OCI-LY7 (cell line): ENCODE results near the gene CRHR2. TPM values are rescaled to one million over a fixed set of nuclear protein-coding genes. Genes with fewer than 3 reads are reported as not detected.

ENCODE experiments used
- BruUV-seq: library from RNA; stranded (reverse); fragments of 400-500 nt; replicated peaks from 2 replicates; lab custom pipeline; 2021; lab: Mats Ljungman, UMichigan
- CTCF ChIA-PET: fragments of 300-600 bp; sonication (Branson Sonifier 250); formaldehyde crosslinking; loops from one replicate; lab custom pipeline; 2022; ENCODE audit warnings: antibody characterized with exemption; ENCODE audit not compliant: unreplicated experiment; lab: Charles Lee
- POLR2A ChIA-PET: fragments of 300-600 bp; sonication (Branson Sonifier 250); formaldehyde crosslinking; loops from one replicate; lab custom pipeline; 2022; ENCODE audit warnings: antibody characterized with exemption; lab: Charles Lee
- DNase-seq: peaks from one replicate; pipeline ENCODE4 v3.0.0-alpha.2; 2015; ENCODE audit warnings: low spot score
- H2AFZ ChIP-seq: fragments of 200-600 bp; sonication (generic), shearing (Covaris generic); 2 replicates; pipeline ENCODE4 v1.6.1; 2014; ENCODE audit warnings: mild to moderate bottlenecking, antibody characterized with exemption, low read length, moderate library complexity
- H3K27ac ChIP-seq: fragments of 200-600 bp; sonication (generic); 2 replicates; pipeline ENCODE4 v1.5.1; 2014; ENCODE audit warnings: mixed run types, low read depth, mild to moderate bottlenecking, moderate library complexity, low read length, inconsistent platforms; ENCODE audit not compliant: poor library complexity, severe bottlenecking
- H3K36me3 ChIP-seq: fragments of 200-600 bp; sonication (generic); 2 replicates; pipeline ENCODE4 v1.6.1; 2014; ENCODE audit warnings: mild to moderate bottlenecking, antibody characterized with exemption, low read length, moderate library complexity, mixed read lengths; ENCODE audit not compliant: insufficient read depth
- H3K4me1 ChIP-seq: fragments of 200-600 bp; sonication (generic); 2 replicates; pipeline ENCODE4 v1.5.1; 2014; ENCODE audit warnings: mild to moderate bottlenecking, low read length; ENCODE audit not compliant: insufficient read depth, poor library complexity, severe bottlenecking
- H3K4me2 ChIP-seq: fragments of 200-600 bp; sonication (generic); 2 replicates; pipeline ENCODE4 v1.6.1; 2014; ENCODE audit warnings: mild to moderate bottlenecking, low read length
- H3K4me3 ChIP-seq: fragments of 200-600 bp; sonication (generic); 2 replicates; pipeline ENCODE4 v1.5.1; 2014; ENCODE audit warnings: mild to moderate bottlenecking, low read depth, low read length; ENCODE audit not compliant: poor library complexity, severe bottlenecking
- H3K79me2 ChIP-seq: fragments of 200-600 bp; sonication (generic); 2 replicates; pipeline ENCODE4 v1.6.1; 2016; ENCODE audit warnings: low read depth, mild to moderate bottlenecking, low read length, moderate library complexity, mixed read lengths; ENCODE audit not compliant: insufficient read depth
- H3K9me2 ChIP-seq: fragments of 200-600 bp; sonication (generic); 2 replicates; pipeline ENCODE4 v1.6.1; 2016; ENCODE audit warnings: mild to moderate bottlenecking, low read length, mixed read lengths; ENCODE audit not compliant: insufficient read depth
- H3K9me3 ChIP-seq: fragments of 200-600 bp; sonication (generic); 2 replicates; pipeline ENCODE4 v1.6.1; 2014; ENCODE audit warnings: mild to moderate bottlenecking, mixed run types, low read length, mixed read lengths
- H4K20me1 ChIP-seq: fragments of 200-600 bp; sonication (generic); 2 replicates; pipeline ENCODE4 v1.6.1; 2014; ENCODE audit warnings: mild to moderate bottlenecking, antibody characterized with exemption, low read length, moderate library complexity, mixed read lengths; ENCODE audit not compliant: insufficient read depth
- EZH2phosphoT487 ChIP-seq: fragments of 200-600 bp; sonication (generic); IDR thresholded peaks from 2 replicates; pipeline ENCODE4 v1.6.1; 2018; ENCODE audit warnings: low read depth, borderline replicate concordance, mild to moderate bottlenecking, mixed run types, antibody characterized with exemption, low read length, moderate library complexity, mixed read lengths
- intact Hi-C: fragments of 100-400 bp; cut with micrococcal nuclease; formaldehyde crosslinking; loops from one replicate; pipeline ENCODE4 v1.10.0; 2022; ENCODE audit not compliant: unreplicated experiment
- total RNA-seq, 2 experiments: library from RNA; depleted of rRNA in 1 of 2; stranded (reverse); fragments of >200 nt in 1 of 2; shearing (Covaris generic) in 1 of 2; gene quantifications; 2 replicates each; pipeline ENCODE4 v1.2.3, GENCODE V29; 2014 to 2022
- TF ChIP-seq, protein P1 (sequence below): fragments of 200-600 bp; sonication (generic); conservative IDR thresholded peaks from 2 replicates; pipeline ENCODE4 v1.5.1; 2014; ENCODE audit warnings: mild to moderate bottlenecking, antibody characterized with exemption, low read length, moderate library complexity, mixed read lengths

The CRHR2 gene
- total RNA-seq, 2 experiments from 2014 or later, result not detected

DNA sequence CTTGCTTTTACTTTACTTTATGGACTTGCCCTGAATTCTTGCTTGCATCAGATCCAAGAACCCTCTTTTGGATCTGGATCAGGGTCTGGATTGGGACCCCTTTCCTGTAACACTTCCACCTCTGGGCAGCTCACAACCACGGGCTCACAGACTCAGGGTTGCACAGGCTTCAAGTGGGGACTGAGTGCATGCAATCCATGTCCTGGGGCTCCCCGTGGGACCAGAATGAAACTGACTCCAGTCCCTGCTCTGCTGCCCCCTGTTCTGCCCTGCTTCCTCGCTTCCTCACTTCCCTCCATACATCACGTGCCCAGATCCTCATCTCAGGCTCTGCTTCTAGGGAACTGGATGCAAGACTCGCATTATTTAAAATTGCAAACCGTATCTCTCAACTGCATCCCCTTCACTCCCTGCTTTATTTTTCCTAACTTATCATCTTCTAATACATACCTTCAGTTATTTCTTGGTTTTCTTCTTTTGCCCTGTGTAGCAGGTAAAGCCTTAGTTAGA is 46.4 kb upstream of the CRHR2 start:
- Histone ChIP-seq H3K9me3 (no peaks in the 10 kb centered on the region), H3K9me2 (no peaks in the 10 kb centered on the region), H4K20me1 (no peaks in the 10 kb centered on the region), H3K4me2 (no peak overlapping the region), H3K4me1 (peaks cover 27% of the 10 kb centered on the region), H3K4me3 (no peak overlapping the region), H3K79me2 (no peaks in the 10 kb centered on the region), H3K36me3 (no peaks in the 10 kb centered on the region), H3K27ac (no peak overlapping the region), H2AFZ (no peak overlapping the region; the same call in 1 of the 2 replicates)
- intact Hi-C loops, result no loop called here
- TF ChIP-seq EZH2phosphoT487, result no peak
- TF ChIP-seq, protein P1, sequence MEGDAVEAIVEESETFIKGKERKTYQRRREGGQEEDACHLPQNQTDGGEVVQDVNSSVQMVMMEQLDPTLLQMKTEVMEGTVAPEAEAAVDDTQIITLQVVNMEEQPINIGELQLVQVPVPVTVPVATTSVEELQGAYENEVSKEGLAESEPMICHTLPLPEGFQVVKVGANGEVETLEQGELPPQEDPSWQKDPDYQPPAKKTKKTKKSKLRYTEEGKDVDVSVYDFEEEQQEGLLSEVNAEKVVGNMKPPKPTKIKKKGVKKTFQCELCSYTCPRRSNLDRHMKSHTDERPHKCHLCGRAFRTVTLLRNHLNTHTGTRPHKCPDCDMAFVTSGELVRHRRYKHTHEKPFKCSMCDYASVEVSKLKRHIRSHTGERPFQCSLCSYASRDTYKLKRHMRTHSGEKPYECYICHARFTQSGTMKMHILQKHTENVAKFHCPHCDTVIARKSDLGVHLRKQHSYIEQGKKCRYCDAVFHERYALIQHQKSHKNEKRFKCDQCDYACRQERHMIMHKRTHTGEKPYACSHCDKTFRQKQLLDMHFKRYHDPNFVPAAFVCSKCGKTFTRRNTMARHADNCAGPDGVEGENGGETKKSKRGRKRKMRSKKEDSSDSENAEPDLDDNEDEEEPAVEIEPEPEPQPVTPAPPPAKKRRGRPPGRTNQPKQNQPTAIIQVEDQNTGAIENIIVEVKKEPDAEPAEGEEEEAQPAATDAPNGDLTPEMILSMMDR, result no peak
- ChIA-PET POLR2A (interaction anchor here (0.6 kb wide), 1 partner anchor 19 kb away, joined by 3 read pairs; no protein-coding TSS in a partner anchor), CTCF (no interaction called here)
- no peak for DNase-seq
- no TSS peak for BruUV-seq

DNA sequence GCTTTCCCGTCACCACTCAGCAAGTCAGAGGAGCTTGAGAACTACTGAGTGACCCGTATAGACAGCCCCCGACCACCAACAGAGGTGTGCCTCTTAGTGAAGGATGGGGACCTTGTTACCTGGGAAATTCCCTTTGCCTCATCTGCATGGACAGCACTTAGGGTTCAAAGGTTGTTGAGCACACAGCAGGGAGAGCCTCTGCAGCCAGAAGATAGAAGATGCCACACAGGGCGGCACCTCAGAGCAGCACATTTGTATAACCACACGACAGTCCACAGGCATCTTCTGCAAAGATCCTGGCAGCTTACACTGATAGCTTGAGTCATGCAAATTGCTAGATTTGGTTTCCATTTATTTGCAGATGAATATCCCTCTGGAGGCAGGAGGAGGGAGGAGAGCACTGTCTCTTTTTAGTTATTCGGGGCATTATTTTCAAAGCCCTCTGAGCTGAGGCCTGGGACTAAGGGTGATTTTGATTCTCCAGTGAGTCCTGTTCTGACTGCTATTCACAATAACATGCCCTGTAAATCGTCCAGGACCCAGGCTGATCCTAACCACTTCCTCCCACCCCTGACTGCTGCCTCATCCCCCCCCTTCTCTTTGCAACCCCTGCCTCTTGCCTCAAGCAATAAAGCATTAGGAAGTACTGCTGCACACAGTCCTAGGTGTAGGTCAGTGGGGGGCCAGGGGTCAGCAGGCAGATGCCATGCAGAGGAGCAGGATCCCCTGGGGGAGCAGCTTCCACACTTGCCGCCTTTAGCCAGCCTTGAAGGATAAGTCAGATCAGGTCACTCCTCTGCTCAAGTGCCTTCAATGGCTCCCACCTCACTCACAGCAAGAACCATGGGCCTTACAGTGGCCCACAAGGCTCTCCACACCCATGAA is 45.0 kb upstream of the CRHR2 start:
- H3K9me2 ChIP-seq, result no peaks in the 10 kb centered on the region
- no TSS peak for BruUV-seq
- H3K9me3 ChIP-seq, result no peaks in the 10 kb centered on the region
- H2AFZ ChIP-seq, result peak overlapping the region; percentile 95
- no peaks in the 10 kb centered on the region for H3K36me3 ChIP-seq
- peak; percentile 73 for DNase-seq
- intact Hi-C loops, result loop anchor here (2.0 kb wide), 2 partner anchors 131 to 451 kb away; no protein-coding TSS in a partner anchor
- peaks cover 27% of the 10 kb centered on the region for H3K4me1 ChIP-seq
- H4K20me1 ChIP-seq, result no peaks in the 10 kb centered on the region
- peak overlapping the region; percentile 63 for H3K4me3 ChIP-seq
- H3K27ac ChIP-seq, result peak overlapping the region; percentile 58
- ChIA-PET POLR2A (interaction anchor here (0.8 to 1.5 kb wide), 3 partner anchors 8 to 69 kb away, joined by 3 to 4 read pairs (median 4); no protein-coding TSS in a partner anchor), CTCF (interaction anchor here (0.6 kb wide), 2 partner anchors 24 to 159 kb away, joined by 3 to 4 read pairs; no protein-coding TSS in a partner anchor)
- peak overlapping the region; percentile 72 for H3K4me2 ChIP-seq
- TF ChIP-seq EZH2phosphoT487, result no peak
- no peaks in the 10 kb centered on the region for H3K79me2 ChIP-seq

DNA sequence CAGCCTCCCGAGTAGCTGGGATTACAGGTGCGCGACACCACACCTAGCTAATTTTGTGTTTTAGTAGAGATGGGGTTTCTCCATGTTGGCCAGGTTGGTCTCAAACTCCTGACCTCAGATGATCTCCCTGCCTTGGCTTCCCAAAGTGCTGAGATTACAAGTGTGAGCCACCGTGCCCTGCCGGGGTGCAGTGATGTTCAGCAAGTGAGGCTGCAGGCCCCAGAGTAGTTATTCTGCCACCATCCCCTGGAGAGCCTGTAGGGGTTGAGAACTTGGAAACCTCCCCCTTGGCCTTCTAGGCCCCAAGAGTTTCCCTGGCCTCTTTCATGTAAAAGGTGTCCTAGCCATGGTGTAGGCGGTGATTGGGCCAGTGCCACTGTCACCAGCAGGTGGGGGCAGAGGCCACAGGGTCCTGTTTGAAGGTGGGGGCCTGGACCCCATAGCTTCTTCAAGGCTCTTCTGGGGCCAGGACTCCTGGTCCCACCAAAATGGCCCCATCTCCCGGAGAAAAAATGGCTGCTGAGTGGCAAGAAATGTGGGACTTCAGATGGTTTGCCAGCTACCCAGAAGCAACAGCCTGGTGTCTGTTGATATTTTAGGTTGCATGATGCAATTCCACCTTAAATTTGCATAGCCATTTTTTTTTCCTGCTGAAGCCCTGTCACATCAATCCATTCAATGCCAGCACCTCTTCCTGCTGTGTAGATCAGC is 44.2 kb upstream of the CRHR2 start:
- no peaks in the 10 kb centered on the region for H4K20me1 ChIP-seq
- H3K9me2 ChIP-seq, result no peaks in the 10 kb centered on the region
- POLR2A ChIA-PET, result interaction anchor here (0.7 to 1.5 kb wide), 4 partner anchors 9 to 177 kb away, joined by 3 to 4 read pairs (median 4); no protein-coding TSS in a partner anchor
- H3K9me3 ChIP-seq, result no peaks in the 10 kb centered on the region
- TF ChIP-seq EZH2phosphoT487, result no peak
- TF ChIP-seq, protein P1, result peak; percentile 64
- H3K4me3 ChIP-seq, result peak overlapping the region; percentile 63
- no peaks in the 10 kb centered on the region for H3K36me3 ChIP-seq
- H3K27ac ChIP-seq, result peak overlapping the region; percentile 58
- CTCF ChIA-PET, result interaction anchor here (0.6 kb wide), 3 partner anchors 23 to 162 kb away, joined by 3 to 4 read pairs (median 4); no protein-coding TSS in a partner anchor
- BruUV-seq, result TSS peak; percentile 90
- DNase-seq, result peak; percentile 70
- peak overlapping the region; percentile 95 for H2AFZ ChIP-seq
- no peaks in the 10 kb centered on the region for H3K79me2 ChIP-seq
- H3K4me2 ChIP-seq, result peak overlapping the region; percentile 72
- H3K4me1 ChIP-seq, result peaks cover 27% of the 10 kb centered on the region
- intact Hi-C loops, result loop anchor here (2.0 kb wide), 2 partner anchors 130 to 450 kb away; no protein-coding TSS in a partner anchor
